CMK (cell line): ENCODE results near the gene ST8SIA2.

Source experiments
- DNase-seq: peaks from one replicate; pipeline ENCODE4 v3.0.0-alpha.2; 2010; ENCODE audit warnings: low read depth

The ST8SIA2 gene

GRCh38 chr15:92399271-92399950 lies 5.7 kb downstream of the ST8SIA2 start:
- no peak for DNase-seq

DNA sequence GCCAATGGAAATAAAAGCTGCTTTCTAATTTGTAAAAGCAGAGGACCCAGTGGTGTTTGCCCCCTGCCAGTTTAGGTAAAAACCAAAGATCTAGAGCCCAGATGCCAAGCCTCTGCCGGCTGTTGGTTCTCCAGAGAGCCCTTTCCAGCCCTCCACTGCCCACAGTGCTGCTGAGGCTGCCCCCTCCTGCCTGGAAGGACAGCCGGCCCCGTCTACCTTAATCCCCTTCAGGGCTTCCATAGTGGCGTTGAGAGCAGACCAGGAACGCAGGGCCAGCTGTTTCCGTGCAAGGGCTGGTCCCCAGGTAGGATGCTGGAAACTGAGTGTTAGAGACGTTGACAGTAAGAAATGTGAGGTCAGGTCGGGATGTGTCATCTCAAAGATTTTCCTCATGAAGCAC lies 6.9 kb downstream of the ST8SIA2 start:
- DNase-seq, result no peak

DNA sequence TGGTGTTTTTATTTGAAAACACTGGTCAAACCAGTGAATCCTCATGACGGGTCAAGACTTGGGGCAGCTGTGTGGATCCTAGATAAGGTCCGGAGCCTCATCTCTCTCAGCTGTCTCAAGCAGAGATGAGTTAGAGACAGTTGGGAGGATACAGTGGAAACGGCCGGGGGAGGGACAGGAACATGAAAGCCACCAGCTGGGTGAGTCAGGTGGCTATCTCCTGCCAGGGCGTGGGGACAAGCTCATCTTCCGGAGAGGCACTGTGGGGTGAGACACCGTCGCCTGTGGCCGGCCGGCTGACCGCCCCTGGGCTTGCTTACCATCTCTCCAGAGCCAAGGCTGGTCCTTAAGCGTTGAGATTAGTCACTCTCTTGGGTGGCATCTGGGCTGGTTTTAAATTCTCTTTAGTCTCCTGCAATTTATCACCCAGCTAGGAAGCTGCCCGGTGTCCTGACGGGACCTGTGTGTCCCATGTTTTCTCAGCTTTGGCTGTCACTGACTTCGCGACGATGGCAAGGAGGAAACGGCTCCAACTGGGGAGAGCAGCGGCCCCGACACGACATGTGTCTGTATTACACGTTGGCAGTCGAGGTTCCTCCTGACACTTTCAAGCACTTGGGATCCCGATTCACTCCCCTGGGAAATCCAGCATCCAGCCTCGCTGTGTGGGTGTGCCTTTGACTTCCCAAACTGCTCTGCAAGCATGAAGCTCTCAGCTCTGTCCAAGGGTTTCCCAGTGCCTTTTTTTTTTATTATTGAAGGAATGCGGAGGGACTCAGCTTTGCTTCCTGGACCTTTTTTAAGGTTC lies 7.5 kb downstream of the ST8SIA2 start:
- no peak for DNase-seq

- no peak for DNase-seq
Measured at GRCh38 chr15:92402751-92403150, 9.1 kb downstream of the ST8SIA2 start.

DNA sequence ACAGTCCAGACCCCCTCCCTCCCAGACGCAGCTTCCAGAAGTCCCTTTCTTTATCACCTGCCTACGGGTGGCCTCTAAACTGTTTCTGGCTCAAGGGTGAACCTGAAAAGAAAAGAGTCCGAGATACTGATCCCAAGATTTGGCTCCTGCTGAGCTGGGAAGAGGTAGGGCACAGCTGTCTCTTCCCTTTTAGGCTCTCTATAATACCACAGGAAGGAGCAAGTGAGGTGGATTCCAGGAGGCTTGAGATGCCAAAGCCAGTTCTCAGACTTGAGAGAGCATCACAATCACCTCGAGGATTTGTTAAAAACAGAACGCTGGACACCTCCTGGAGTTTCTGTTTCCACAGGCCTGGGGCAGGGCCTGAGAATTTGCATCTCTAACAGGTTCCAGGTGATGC lies 12.3 kb downstream of the ST8SIA2 start:
- DNase-seq, result no peak

DNA sequence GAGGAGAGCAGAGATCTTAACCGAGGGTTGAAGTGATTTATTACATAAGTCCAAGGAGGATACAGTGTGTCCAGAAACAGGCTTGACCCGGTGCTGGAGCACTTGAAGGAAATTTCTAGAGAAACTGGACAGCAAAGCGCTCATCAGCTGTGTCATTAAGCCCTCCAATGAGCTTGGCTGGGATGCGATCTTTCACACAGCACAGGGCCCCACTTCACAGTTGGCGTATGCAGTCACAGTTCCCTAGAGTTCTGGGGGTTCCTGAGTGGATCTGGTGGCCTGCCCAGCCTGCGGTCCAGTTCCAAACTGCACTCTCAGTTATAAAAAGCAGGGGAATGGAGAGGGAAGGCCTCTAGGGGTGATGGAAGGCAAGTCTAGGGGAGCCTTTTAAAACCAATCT lies 13.6 kb downstream of the ST8SIA2 start:
- DNase-seq, result no peak

GRCh38 chr15:92407916-92408315 lies 14.2 kb downstream of the ST8SIA2 start:
- DNase-seq, result no peak

- no peak for DNase-seq
Measured at GRCh38 chr15:92409006-92409405, 15.3 kb downstream of the ST8SIA2 start.

GRCh38 chr15:92409521-92409920 lies 15.8 kb downstream of the ST8SIA2 start:
- no peak for DNase-seq

DNA sequence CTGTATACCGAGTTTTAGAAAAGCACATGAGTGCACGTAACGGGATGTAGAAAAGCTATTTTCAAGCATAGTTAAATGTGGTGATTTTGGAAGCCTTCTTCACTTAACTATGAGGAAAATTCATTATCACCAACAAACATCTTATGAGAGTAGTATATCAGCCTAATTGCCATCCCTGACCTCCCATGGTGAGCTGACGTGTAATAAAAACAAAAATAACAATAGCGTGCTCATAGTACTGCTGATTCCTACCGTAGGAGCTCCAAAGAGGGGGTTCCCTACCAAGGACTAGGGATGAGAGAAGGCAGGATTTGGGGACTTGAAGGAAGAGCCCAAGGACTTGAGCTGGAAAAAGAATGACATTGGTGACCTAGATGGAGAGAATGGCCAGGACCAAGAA lies 16.9 kb downstream of the ST8SIA2 start:
- no peak for DNase-seq

- no peak for DNase-seq
Measured at GRCh38 chr15:92411256-92411655, 17.6 kb downstream of the ST8SIA2 start.

DNA sequence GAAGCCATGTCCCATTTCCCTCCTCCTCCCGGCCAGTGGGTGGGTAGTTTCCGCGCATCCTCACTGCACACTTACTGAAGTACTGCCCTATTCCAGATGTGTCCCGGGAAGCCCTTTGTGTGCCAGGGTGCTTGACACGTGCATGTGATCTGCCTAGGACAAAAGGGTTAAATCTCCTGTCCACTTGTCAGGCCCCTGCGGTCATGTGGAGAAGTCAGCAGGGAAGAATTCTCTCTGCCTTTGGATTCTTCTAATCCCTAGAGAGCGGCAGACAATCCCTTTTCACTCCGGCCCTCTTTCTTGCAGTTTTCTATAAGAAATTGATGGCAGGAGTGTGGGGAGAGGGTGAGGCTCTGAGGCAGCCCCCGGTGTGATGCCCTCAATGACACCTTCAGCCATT lies 19.8 kb downstream of the ST8SIA2 start:
- DNase-seq, result no peak

DNA sequence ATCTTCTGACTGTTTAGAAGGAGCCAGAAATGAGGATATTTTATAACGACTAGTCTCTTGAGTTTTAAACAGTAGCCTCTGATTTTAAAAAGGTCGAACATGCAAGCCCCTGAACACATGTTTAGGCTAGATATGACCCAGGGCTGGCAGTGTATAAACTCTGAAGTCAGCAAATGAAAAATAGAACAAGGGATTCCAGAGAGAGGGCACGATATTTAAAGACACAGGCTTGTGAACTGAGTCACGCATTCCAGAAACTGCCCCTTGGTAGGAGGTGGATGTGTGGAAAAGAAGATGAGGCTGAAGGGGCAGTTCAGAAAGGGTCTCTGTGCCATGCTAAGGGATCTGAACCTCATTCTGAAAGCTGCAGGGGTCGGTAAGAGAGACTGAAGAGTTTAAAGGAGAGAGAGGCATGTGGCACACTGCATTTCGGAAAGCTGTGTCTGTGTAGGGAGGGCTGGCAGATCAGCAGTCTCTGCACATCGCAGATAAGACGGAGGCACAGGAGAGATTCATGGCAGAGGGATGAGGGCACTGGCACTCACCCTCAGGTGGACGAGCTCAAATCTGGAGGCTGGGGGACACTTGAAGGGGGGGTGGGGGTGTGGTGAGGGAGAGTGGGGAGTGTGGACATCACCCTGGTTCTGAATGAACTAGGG lies 22.1 kb downstream of the ST8SIA2 start:
- DNase-seq, result no peak

DNA sequence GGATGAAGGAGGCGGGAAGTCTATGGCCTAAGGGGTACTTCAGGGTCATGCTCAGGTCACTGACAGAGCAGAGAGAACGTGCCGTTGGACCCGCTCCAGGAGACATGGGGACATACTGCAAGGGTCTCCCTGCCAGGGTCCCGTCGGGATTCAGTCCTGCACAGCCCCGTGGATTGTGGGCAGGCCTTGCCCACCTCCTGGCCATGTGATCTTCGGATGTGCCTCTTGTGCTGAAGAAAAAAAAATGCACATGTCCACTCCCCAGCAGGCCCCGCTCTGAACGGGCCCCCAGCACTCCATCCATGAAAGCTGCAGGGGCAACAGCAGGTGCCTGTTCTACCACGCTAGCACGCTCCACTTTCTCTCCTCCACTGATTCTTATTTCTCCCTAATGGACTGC lies 22.9 kb downstream of the ST8SIA2 start:
- no peak for DNase-seq

GRCh38 chr15:92417716-92418115 lies 24.0 kb downstream of the ST8SIA2 start:
- no peak for DNase-seq

DNA sequence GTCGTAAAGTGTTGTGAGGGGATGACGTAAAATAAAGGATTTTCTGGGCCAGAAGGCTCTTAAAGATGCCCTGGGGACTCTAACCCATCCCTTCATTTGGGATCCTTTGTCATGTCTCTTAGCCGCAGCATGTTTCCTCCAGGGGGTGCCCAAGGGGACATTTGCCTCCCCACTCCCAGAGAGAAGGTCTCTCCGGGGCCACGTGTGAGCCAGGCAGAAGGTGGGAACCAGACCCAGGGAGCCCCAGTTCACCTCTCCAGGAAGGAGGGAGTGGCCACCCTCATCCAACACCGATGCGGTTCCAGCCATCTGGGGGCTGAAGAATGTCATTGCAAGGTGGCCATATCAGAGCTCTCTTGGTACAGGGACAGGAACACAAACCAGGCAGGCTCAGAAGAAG lies 25.2 kb downstream of the ST8SIA2 start:
- DNase-seq, result no peak

DNA sequence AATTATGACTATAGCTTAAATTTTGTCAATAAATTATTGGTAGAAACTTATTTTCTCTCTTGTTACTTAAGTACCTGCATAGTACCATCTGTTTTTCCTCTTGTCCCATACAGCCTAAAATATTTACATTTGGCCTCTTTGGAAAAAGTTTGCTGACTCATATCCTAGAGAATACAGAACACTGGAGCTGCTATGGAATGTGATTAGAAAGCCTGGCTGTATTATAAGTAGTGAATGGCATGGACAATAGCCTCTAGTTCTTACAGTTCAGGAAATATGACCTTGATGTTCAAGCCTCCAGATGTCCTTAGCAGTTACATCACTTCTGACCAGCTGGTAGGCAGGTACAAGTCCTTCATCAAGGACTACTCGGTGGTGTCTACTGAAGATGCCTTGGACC lies 28.3 kb downstream of the ST8SIA2 start:
- DNase-seq, result no peak

GRCh38 chr15:92425578-92426225 lies 32.0 kb downstream of the ST8SIA2 start:
- DNase-seq, result no peak

DNA sequence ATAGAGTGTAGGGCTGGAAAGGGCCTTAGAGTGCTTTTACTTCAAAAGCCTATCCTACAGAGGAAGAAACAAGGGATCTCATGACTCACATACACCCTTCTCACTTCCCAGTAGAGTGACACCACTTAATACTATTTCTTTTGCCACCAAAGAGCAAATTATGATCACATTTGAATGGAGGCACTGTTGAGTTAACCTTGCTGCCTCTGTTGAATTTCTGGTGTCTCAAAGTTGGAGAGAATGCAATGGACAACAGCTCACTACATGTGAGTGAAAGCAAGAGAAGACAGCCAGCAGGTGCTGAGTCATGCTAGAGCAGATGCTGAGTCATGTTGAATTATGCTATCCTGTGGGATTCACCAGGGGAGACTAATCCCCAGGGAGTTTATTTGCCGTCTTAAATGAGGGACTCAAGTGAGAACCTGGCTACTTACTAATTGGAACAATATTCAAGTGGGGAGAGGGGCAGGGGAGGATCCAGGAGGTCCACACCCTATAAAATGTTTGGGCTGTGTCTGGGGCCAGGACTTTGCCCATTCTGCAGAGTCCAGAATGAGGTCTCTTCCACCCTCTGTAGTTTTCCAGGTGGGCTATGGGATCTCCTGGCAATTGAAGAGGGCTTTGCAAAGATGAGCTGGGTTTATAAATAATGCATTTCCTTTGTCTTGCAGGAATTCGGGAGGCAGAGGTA lies 35.8 kb downstream of the ST8SIA2 start:
- DNase-seq, result no peak

GRCh38 chr15:92430069-92430440 lies 36.4 kb downstream of the ST8SIA2 start:
- DNase-seq, result no peak

DNA sequence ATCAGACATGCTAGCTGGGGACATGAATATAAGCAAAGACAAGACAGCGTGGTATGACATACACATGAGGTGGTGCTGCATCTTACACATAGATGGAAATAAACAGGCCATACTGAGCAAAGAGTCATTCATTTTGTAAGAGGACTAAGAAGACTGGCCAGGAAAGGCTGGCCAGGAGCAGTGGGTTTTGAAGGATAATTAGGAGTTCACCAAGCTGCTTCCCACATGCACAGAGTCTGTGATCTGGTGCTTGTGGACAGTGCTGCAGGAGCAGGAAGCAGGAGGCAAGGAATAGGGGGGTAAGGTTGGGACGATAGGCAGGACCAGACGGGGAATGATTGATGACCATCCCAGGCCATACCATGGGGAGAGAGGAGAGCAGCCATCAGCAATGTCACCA lies 41.5 kb downstream of the ST8SIA2 start:
- no peak for DNase-seq

DNA sequence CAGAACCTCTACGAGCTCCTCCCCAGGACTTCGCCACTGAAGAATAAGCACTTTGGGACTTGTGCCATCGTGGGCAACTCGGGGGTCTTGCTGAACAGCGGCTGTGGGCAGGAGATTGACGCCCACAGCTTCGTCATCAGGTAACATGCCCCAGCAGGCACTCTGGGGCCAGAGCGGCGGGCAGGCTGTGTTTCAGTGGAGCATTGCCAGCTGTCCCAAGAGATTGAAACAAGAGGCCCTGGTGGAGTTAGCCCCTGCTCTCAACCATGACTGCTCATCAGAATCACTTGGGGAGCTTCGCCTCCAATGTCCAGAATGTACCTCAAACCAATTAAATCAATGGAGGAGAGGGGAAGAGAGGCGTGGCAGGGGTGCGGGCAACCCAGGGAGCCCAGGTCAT lies 44.8 kb downstream of the ST8SIA2 start:
- DNase-seq, result no peak
